SU-DHL-6 (cell line): Measurements from ENCODE around the gene TCF7L1.

Source experiments
- EZH2phosphoT487 ChIP-seq: fragments of 200-600 bp; sonication (generic), shearing (Covaris generic); conservative IDR thresholded peaks from 2 replicates; pipeline ENCODE4 v1.6.1; 2018; ENCODE audit warnings: mild to moderate bottlenecking, antibody characterized with exemption, low read length, moderate library complexity, mixed read lengths
- TF ChIP-seq, protein P1 (sequence below): fragments of 200-600 bp; sonication (generic); IDR thresholded peaks from one replicate; pipeline ENCODE4 v1.5.1; 2017; ENCODE audit warnings: antibody characterized with exemption, mild to moderate bottlenecking, low read length, moderate library complexity; ENCODE audit not compliant: insufficient read depth, poor library complexity, severe bottlenecking

DNA sequence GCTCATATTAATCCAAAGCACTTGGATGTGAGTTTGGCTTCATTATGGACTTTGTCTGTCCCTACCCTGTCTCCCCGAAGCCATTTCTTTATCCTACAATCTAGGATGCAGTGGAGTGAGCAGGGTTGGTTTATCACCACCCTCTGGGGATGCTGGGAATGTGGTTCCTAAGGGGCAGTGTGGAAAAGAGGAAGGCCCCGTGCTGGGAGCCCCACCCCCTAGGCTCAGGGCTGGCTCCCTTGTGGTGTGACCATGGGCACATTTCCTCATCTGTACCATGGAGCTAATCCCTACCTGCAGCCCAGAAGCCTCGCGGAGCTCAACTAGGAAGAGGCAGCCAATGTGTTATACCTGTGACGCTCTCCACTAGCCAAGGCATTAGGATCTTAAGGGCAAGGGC is 102.1 kb downstream of the TCF7L1 start:
- TF ChIP-seq, protein P1, sequence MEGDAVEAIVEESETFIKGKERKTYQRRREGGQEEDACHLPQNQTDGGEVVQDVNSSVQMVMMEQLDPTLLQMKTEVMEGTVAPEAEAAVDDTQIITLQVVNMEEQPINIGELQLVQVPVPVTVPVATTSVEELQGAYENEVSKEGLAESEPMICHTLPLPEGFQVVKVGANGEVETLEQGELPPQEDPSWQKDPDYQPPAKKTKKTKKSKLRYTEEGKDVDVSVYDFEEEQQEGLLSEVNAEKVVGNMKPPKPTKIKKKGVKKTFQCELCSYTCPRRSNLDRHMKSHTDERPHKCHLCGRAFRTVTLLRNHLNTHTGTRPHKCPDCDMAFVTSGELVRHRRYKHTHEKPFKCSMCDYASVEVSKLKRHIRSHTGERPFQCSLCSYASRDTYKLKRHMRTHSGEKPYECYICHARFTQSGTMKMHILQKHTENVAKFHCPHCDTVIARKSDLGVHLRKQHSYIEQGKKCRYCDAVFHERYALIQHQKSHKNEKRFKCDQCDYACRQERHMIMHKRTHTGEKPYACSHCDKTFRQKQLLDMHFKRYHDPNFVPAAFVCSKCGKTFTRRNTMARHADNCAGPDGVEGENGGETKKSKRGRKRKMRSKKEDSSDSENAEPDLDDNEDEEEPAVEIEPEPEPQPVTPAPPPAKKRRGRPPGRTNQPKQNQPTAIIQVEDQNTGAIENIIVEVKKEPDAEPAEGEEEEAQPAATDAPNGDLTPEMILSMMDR, result no peak
- no peak for TF ChIP-seq EZH2phosphoT487
